Measurements from ENCODE around the gene MRPS34.
"Not testable (repeated sequence)": the region's sequence is repeated elsewhere in the genome, so short reads cannot be mapped to it uniquely, and the experiment has no call there.

The MRPS34 gene

DNA sequence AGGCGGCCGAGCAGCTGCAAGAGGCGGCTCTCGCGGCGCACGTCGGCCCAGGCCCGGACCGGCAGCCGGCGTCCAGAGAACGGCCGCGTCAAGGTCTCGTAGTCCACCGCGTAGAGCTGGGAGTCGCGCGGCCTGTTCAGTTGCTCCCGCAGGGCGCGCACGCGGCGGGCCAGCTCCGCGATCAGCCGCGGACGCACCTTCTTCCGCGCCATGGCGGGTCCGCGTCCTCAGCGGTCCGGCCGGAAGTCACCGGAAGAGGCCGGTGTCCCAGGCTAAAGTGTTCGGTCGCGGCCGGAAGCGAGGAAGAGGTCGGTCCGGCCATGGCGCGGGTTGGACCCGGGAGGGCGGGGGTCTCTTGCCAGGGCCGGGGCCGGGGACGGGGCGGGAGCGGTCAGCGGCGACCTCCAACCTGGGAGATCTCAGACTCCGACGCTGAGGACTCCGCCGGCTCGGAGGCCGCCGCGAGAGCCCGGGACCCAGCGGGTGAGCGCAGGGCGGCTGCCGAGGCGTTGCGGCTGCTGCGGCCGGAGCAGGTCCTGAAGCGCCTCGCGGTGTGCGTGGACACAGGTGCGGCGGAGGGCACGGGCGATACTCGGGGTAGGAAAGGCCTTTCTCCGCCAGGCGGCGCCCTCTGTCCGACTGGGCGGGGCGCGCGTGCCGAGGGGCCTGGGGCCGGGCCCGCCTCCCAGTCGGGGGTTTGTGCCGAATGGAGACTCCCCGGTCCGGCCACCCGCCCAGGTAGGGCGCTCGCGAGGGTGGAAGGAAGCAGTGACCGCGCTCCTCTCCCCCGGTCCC lies at the start of gene MRPS34:
Gene MRPS34, minus strand, starts transcription at position 227 of the 795 bp plus-strand sequence. Its CDS starts 15 bp downstream, at position 212.
- peak; percentile 96 for DNase-seq

DNA sequence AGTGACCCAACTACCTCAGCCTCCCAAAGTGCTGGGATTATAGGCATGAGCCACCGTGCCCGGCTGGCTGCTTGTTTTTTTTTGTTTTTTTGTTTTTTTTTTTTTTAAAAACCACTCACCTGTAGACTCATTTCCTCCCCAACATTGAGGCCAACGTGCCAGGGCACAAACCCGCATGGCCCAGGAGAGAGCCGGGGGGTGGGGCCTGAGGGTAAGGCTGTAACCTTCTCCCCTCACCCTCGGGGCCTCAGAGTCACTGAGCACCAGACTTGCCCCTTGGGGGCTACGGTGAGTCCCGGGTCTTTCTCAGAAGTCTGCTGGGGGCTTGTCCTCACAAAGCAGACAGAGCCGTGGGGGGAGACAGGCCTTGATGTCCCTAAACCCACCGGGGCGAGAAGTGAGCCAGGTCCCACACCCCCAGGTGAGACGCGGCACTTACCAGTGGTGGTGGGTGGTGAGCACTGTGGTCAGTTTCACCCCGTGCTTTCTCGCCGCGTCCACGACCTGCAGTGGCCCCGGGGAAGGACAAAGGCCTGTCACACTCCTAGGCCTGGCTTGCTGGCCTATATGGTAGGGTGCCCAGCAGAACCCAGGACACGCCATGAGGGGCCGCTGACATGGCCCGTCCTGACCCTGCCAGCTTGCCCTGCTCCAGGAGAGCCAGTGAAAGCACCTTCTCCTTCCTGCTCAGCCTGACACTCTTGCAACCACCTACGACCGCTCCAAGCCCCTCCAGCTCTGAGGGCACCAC lies 49.1 kb upstream of the MRPS34 start:
- no peak for DNase-seq

DNA sequence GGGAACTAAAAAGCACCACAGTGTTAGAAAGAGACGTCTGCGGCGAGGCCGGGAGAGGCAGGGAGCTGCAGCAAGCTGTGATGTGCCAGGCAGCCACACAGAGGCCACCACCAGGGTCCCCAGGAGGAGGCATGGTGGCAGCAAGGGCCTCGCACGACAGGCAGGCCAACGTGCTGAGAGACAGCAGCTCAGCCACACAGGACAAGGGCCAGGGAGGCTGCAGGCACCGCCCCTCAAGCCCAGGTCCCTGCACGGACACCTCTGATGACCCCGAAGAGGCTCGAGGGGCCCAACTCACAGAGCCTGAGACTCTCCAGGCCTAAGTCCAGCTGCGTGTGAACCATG lies 48.0 kb upstream of the MRPS34 start:
- DNase-seq, result no peak

DNA sequence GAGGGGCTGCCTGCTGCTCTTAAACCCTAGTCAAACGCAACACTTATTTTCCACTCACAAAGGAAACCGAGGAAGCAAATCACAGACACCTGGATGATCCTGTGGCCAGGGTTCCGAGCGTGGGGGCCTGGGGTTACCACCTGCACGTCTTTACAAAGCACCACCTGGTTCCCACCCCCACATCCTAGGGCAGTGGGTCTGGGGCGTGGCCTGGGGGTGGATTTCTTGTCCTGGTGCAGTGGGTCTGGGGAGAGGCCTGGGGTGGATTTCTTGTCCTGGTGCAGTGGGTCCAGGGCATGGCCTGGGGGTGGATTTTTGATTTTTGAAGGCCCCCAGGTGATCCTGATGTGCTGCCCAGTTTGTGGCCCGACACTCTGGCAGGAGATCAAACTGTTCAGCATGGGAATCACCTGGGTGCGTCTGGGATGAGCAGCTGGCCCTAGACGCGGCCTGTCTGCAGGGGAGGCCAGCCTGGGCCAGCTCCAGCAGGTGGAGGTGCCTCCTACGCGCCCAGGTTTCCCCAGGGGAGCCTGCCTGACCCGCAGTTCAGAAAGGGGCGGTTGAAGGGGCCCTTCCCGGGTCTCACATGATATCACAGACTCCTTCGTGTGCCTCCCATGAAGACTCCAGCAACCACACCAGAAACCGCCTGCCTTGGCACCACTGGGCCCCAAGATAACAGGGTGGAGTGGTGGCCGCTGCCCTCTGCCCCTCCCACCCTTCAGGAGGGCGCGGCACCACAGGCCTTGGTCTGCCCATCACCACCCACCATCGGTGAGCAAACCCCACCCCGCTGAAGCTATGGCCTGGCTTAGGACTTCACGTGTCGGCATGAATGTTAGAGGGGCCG lies 47.4 kb upstream of the MRPS34 start:
- no peak for DNase-seq

DNA sequence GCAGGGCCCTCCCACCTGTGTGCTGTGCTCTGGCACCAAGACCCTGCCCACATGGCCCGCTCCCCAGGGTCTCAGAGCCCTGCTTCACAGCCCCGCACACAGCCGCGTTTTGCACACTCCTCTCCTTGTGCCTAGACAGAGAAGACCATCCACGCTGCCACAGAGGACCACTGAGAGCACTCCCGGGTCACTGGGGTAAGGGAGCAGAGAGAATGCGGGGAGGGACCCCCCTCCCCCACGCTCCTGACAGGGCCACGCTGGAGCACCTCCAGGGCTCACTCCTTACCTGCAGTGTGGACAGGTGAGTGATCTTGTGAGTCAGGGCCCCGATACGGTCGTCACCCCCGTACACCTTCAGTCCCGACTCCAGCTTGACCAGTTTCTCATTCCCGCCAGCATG lies 46.7 kb upstream of the MRPS34 start:
- DNase-seq, result no peak

DNA sequence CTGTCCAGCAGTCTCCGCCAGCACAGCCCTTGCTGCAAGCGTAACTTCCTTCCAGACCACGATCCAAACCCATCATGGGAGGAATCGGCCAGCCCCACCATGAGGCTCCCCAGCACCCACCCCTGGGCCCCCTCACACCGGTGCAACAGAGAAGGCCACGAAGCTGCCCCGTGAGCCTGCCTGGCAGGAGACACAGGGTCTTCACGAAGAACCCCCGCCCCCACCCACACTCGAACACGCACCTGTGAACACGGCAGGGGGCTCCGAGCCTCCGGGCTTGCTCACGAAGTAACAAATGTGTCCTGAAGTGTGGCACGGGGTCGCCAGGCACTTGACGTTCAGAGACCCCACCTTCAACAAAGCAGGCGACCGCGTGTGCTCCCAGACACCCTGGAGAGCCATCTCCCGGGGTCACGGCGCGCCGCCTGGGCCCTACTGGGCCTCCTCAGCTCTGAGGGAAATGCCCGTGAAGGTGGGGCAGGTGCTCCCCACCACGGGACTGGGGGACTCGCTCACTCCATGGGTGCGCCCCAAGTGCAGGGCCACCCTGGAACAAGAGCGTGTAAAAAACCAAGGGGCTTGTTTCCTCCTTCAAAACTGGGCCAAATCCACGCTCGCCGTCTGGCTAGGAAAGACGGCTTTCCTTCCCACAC lies 46.1 kb upstream of the MRPS34 start:
- DNase-seq, result no peak

DNA sequence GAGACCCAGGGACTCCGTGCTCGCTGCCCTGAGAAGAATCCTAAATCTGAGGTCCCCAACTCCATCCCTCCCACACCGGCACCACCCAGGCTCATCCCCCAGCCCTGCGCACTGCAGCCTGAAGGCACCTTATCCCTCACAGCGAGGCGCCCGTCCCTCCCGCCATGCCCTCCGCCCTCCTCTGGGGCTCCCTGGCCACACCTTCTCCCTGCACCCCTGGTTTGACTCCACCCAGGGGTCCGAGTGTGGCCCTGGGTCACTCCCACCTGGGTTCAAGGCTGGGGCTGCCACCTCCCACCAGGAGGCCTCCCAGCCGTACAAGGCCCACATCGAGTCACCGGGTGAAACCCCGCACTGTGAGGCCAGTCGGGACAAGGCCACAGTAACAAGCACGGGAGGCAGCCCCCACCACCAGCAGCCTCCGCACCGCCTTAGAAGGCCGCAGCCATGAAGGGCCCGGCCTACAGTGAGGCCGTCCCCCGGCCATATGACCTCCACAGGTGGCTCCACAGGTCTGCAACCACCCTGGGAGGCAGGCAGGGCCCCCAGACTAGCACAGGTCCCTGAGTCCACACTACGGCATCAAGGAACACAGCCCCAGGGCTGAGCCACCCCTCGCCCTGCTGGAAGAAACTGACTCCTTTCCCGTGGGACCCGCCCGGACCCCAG lies 45.4 kb upstream of the MRPS34 start:
- no peak for DNase-seq

DNA sequence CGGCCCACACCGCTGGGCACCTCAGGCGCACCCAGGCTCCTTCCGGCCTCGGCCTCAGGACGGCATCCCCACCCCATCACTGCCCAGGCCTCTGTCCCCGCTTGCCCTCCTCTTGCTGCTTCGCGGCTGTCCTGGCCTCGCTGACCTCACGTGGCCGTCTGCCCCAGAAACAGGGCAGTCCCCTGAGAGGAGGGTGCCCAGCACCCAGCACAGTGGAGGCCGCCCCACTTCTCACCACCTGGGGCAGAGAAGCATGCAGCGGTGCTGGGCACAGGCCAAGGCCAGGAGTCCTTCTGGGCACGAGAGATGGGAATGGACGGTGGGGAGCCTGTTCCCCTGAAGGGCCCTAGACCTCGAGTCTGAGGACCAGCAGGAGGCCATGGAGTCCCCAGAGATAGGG lies 44.8 kb upstream of the MRPS34 start:
- no peak for DNase-seq

DNA sequence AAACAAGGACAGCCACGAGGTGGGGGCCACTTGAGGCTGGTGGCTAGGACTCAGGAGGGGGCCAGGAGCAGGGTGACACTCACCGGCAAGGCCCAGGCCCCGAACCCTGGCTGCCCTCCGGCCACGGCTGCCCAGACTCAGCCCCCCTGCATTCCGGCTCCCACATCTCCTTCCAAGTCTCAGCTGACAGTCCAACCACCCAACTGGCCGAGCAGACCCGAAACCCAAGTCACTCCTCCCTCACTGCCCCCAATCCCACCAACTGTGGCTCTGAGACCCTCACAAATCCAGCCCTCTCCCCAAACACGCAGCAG lies 44.3 kb upstream of the MRPS34 start:
- DNase-seq, result no peak

DNA sequence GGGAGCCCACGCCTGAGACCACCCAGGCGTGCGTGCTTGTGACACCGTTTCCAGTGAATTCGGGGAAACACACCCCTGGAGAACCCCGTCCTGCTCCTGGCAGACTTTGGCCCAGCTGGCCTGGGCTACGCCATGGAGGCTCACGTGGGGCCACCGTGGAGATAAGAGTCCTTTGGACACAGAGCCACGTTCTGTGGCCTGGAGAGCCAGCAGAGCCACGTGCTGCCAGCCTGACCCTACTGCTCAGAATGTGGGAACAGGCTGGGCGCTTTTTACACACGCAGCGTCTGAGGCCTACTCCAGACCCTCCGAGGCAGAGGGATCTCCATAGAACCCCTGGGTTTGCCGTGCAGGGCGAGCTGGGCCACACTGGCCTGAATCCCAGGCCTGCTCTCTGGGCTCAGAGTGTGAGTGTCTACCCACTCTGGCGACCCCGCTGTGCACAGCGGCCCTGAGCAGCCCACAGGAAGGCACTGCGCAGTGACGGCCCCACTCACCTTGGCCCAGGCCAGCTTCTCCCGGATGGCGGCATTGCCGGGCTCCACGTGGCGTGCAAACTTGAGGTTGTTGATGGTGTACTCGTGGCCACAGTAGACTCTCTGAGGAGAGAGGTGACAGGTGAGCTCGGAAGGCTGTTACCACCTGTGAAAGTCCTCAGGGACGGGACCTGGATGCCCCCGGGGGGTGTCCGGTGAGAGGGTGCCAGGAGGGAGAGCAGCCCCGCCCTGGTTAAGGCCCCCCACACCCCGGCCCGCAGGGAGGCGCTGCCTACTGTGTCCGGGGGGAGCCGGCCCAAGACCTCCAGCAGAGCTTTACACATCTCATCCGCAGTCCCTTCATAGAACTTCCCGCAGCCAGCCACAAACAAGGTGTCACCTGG lies 43.7 kb upstream of the MRPS34 start:
- no peak for DNase-seq

DNA sequence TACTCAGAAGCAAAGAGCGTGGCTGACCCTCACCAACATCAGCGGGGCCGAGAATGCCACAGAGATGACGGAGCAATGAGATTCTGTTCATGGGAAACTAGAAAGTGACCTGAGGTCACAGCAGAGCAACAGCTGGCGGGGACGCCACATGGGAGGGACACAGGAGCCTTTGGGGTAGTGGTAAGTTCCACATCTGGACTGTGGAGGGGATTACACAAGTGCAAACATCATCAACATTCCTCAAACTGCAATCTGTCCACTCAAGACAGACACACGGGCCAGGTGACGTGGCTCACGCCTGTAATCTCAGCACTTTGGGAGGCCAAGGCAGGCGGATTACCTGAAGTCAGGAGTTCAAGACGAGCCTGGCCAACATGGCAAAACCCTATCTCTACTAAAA lies 42.5 kb upstream of the MRPS34 start:
- DNase-seq, result no peak

DNA sequence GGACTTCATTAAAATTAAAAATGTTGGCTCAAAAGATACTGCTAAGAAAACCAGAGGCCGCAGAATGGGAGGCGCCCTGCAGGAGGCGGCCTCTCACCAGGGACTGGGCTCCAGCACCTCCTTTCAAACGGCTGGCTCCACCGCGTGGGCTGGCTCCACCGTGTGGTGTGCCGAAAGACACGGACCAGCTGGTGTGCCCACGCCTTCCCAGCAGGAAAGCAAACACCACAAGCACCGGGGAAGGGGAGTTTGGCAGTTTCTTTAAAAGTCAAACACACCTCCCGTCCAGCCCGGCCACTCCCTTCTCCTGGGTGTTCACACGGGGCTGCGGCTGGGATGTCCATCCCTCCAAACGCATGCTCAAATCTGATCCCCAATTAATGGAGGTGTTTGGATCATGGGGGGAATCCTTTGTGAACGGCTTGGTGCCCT lies 39.8 kb upstream of the MRPS34 start:
- DNase-seq, result peak; percentile 35

DNA sequence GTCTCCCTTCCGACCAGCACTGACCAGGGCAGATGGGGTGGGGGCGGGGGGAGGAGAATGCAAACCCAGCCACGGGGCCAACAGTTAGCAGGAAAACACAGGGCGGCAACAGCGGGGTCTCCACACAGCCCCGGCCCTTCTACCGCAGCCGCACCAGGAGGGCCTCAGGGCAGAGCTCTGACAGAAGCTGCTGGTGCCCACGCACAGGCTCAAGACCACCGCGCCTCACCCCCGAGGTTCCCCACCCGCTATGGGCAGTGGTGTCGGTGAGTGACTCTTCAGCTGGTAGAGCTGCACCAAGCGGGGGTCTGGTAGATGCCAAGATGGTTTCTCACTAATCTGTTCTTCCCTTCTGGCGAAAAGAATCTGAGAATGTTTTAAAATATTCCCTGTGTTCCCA lies 37.6 kb upstream of the MRPS34 start:
- no peak for DNase-seq

DNA sequence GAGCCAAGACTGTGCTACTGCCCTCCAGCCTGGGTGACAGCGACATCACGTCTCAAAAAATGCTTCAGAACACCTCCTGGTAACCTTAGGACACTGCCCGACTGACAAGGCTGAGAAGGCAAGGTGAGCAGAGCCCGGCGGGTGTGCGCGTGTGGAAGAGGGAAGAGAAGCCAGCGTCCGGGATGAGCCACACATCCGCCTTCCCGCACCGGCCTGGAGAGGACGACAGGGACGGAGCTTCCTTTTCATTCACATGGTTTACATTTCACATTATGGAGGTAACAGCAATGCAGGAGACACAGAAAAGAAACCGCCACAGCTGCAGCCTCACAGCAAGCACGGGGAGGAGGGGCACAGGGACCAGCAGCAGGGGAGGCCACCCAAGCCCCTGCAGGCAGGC lies 37.2 kb upstream of the MRPS34 start:
- no peak for DNase-seq

DNA sequence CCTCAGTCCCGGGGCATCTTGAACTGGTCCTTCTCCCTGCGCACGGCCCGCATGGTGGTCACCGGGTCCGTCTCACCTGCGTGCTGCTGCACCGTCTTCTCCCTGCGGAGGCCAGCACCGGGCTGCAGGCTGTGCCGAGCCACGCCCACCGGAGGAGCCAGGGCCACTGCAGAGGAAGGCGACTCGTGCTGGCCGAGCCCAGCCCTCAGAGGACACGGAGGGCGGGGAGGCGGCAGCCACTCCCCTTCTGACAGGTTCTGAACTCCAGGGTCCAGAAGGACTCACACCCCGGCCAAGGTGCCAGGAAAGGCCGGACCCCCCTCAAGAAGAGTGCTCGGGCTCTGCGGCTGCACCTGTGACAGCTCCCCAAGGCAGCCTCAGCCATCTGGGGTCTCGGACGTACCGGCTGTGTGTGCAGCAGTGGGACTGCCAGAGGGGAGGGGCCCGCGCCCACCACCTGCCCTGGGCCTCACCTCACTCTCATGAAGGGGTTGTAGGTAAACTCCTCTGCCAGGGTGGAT lies 36.4 kb upstream of the MRPS34 start:
- DNase-seq, result no peak

DNA sequence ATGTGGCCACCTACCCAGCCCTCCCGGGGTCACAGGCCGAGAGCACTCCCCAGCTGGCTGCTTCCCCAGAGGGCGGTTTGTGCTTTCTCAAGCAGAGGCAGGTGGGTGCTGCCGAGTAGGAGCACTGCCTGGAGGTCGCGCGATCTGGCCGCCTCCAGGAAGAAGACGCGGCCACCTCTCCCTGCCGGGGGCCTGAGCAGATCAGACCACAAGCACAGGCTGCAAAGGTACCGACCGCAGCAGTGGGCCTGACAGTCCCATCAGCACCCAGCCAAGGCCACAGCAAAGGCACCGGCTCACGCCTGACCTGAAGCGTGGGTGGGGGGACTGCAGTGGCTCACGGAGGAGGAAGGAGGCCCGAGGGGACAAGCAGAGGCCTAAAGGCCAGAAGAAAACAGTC lies 35.8 kb upstream of the MRPS34 start:
- DNase-seq, result no peak

DNA sequence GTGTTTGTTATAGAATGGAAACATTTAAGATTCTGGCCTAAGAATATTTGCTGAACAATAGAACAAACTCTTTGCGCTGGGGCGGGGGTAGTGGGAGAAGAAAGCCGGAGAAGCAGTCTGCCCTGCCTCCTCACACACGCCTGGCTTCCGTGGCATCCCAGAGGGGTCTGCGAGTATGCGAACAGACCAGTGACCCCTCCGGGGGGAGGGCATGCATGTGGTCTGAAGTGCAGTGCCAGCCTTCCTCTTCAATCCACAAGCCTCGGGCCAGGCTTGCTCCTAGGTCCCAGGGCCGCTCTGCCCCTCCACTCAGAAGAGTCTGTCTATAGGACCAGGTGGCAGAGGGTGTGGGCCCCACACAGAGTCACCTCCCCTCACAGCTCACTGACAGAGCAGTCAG lies 34.7 kb upstream of the MRPS34 start:
- DNase-seq, result no peak

DNA sequence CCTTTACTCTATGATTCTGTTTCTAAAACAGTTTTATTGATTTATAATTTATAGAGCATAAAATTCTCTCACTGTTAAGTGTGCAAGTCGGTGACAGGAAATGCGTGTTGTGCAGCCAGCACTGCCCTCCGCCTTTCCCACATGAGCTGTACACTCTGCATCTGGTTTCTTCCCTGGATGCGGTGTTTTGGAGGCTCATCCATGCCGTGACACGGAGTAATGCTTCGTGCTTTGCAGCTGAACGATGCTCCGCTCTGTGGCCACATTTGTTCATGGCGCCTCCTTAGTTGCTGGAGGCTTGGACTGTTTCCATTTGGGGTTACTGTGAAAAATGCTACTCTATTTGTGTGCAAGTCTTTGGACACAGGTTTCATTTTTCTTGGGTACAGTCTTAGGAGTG lies 27.8 kb upstream of the MRPS34 start:
- DNase-seq, result no peak

DNA sequence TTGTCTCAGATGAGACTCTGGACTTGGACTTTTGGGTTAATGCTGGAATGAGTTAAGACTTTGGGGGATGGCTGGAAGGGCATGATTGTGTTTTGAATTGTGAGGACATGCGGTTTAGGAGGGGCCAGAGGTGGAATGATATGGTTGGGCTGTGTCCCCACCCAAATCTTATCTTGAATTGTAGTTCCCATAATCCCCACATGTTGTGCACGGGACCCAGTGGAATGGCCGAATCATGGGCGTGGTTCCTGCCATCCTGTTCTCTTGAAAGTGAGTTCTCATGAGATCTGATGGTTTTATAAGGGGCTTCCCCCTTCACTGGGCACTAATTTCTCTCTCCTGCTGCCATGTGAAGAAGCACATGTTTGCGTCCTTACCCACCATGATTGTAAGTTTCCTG lies 26.3 kb upstream of the MRPS34 start:
- DNase-seq, result not testable (repeated sequence)

DNA sequence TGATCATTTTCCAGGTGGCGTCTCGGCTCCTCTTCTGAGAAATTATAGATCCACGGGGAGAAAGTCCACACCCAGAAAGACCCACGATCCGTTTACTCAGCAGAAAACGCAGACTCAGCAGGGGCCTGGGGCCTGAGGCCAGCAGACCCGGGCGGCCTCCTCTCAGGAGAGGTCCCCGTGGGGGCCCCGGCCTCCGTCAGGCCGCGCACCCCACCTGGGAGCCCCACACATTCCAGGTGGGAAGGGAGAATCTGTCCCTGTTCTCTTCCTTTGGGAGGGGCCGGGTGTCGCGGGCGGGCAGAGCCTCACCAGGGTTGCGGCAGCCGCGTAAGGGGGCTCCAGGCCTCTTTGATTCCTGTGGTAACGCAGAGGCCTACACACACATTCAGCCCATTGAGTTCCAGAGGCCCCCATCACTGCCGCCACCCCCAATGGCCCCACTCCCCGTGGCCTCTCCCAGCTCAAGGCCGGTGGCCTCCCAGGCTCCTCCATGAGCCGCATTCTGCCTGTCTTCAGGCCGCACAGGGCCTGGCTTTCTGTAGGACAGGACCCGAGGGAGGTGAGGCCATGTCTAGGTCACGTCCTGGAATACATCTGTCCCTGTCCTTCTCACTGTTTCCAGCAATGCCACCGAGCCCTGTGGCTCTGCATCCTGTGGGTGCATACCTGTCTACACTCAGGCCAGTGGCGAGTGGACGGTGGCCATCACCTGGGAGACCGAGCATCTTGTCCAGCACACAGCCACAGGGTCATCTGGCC lies 22.2 kb upstream of the MRPS34 start:
- no peak for DNase-seq
